HepG2 (cell line): ENCODE measurements around the gene ADSS1. TPM values are rescaled to one million over a fixed set of nuclear protein-coding genes. Genes with fewer than 3 reads are reported as not detected.
A peak's percentile ranks its signal among the peaks of the same experiment; 100 is the strongest.

Experiments
- AGO1 ChIP-seq: fragments of 200-400 bp; formaldehyde crosslinking; IDR thresholded peaks from 2 replicates; pipeline ENCODE4 v1.6.1; 2017; ENCODE audit warnings: mild to moderate bottlenecking, low read depth, low read length, moderate library complexity; ENCODE audit not compliant: poor library complexity, severe bottlenecking
- BORCS8-MEF2B ChIP-seq: sonication (generic); formaldehyde crosslinking; IDR thresholded peaks from 2 replicates; pipeline ENCODE4 v1.8.0; 2022; ENCODE audit warnings: mild to moderate bottlenecking, missing genetic modification reagents
- CBX1 ChIP-seq: IDR thresholded peaks from one replicate; pipeline ENCODE4 v1.6.1; 2016; ENCODE audit warnings: antibody characterized with exemption, low read depth
- CSRNP2 ChIP-seq: sonication (generic); formaldehyde crosslinking; conservative IDR thresholded peaks from 2 replicates; pipeline ENCODE4 v1.8.0; 2022; ENCODE audit warnings: low read depth, missing genetic modification reagents
- DNMT3B ChIP-seq: conservative IDR thresholded peaks from 2 replicates; pipeline ENCODE4 v1.6.1; 2016; ENCODE audit warnings: missing biosample characterization, control low read depth
- FOXK1 ChIP-seq: sonication (generic); formaldehyde crosslinking; IDR thresholded peaks from 2 replicates; pipeline ENCODE4 v1.4.0; 2020; ENCODE audit warnings: low read depth, missing genetic modification reagents, borderline replicate concordance
- GATA4 ChIP-seq: sonication (generic); IDR thresholded peaks from 2 replicates; pipeline ENCODE4 v1.6.1; 2016; ENCODE audit warnings: antibody characterized with exemption, low read depth, borderline replicate concordance
- KLF9 ChIP-seq: IDR thresholded peaks from 2 replicates; pipeline ENCODE4 v1.6.1; 2016; ENCODE audit warnings: low read depth
- MAX ChIP-seq: IDR thresholded peaks from 2 replicates; pipeline ENCODE4 v1.6.1; 2012; ENCODE audit warnings: inconsistent platforms
- RFX1 ChIP-seq: fragments of 450-650 bp; IDR thresholded peaks from 2 replicates; pipeline ENCODE4 v1.6.1; 2017
- SIN3A ChIP-seq: IDR thresholded peaks from 2 replicates; pipeline ENCODE4 v1.6.1; 2011; ENCODE audit warnings: low read depth, mild to moderate bottlenecking, control low read depth, low read length, borderline replicate concordance
- ZBTB33 ChIP-seq: sonication (generic); formaldehyde crosslinking; IDR thresholded peaks from 2 replicates; pipeline ENCODE4 v1.4.0; 2020; ENCODE audit warnings: missing genetic modification reagents
- ZNF136 ChIP-seq: sonication (generic); formaldehyde crosslinking; IDR thresholded peaks from 2 replicates; pipeline ENCODE4 v1.8.1; 2022; ENCODE audit warnings: low read depth, mild to moderate bottlenecking, moderate library complexity, missing genetic modification reagents
- ZNF326 ChIP-seq: sonication (generic); formaldehyde crosslinking; IDR thresholded peaks from 2 replicates; pipeline ENCODE4 v1.4.0; 2020; ENCODE audit warnings: missing genetic modification reagents, borderline replicate concordance
- ZNF609 ChIP-seq: sonication (generic); formaldehyde crosslinking; IDR thresholded peaks from 2 replicates; pipeline ENCODE4 v1.4.0; 2020; ENCODE audit warnings: mild to moderate bottlenecking, missing genetic modification reagents, borderline replicate concordance
- ZNF75D ChIP-seq: sonication (generic); formaldehyde crosslinking; IDR thresholded peaks from 2 replicates; pipeline ENCODE4 v1.8.1; 2023; ENCODE audit warnings: missing genetic modification reagents, mild to moderate bottlenecking, borderline replicate concordance
- ZSCAN30 ChIP-seq: sonication (generic); formaldehyde crosslinking; IDR thresholded peaks from 2 replicates; pipeline ENCODE4 v1.5.0; 2020; ENCODE audit warnings: mild to moderate bottlenecking, missing genetic modification reagents
- polyA plus RNA-seq, 8 experiments: library from polyadenylated mRNA; depleted of rRNA in 3 of 8; stranded (reverse) in 7 of 8; unstranded in 1 of 8; fragments of >200 nt; fragmentation: Illumina TruSeq in 4 of 8; extraction: Trizol in 4 of 8; gene quantifications; 2 replicates each; pipeline versions ENCODE4 v1.2.1 to v1.2.3, GENCODE V29; 2011 to 2016; ENCODE audit warnings: low read depth in 4 of 8, missing spikeins in 1 of 8, mixed read lengths in 1 of 8; ENCODE audit not compliant: insufficient read depth in 1 of 8
- total RNA-seq, 5 experiments: library from RNA; depleted of rRNA; stranded (reverse); fragments of >200 nt; fragmentation: Illumina TruSeq; extraction: Trizol; gene quantifications; 2 replicates each; pipeline ENCODE4 v1.2.3, GENCODE V29; 2016; ENCODE audit warnings: low read depth in 1 of 5

The ADSS1 gene
- total and polyA plus RNA-seq, 2 of the 13 experiments (the other 11 are each of a cell fraction or from before 2014, with no cell fraction given), result 1.0 to 36.7 TPM

GRCh38 chr14:104752735-104753527, 28.9 kb downstream of the ADSS1 start, which contains the start of gene SIVA1 (continued):
- TF ChIP-seq ZNF609 (0 out of 2 replicates have a peak, but pooled peaks have one; percentile 24), SIN3A (peak; percentile 49; the same call in 1 of the 2 replicates), ZSCAN30 (CRISPR knock-in tag) (no peak), CBX1 (no peak), RFX1 (0 out of 2 replicates have a peak, but pooled peaks have one; percentile 4), MAX (peak; percentile 83), ZNF326 (CRISPR knock-in tag) (peak; percentile 87), BORCS8-MEF2B (peak; percentile 74), ZBTB33 (no peak), ZNF136 (CRISPR knock-in tag) (peak; percentile 54), CSRNP2 (no peak), KLF9 (CRISPR knock-in tag) (no peak), DNMT3B (CRISPR knock-in tag) (no peak), GATA4 (peak; percentile 36; the same call in 1 of the 2 replicates), FOXK1 (CRISPR knock-in tag) (no peak), AGO1 (peak; percentile 99), ZNF75D (CRISPR knock-in tag) (no peak)
